ENCODE results near the gene NTN4. TPM values are rescaled to one million over a fixed set of nuclear protein-coding genes. Genes with fewer than 3 reads are reported as not detected.

NTN4 gene
- total and polyA plus RNA-seq, 12 donors = 17.9 to 105 (median 64.5) TPM

GRCh38 chr12:95810411-95810810 is 19.8 kb upstream of the NTN4 start:
- 71 to 89% methylated on average over 2 of the region's 2 CpGs for WGBS, 2 donors
- no peaks in the 10 kb centered on the region for H3K27me3 ChIP-seq
- no peak for TF ChIP-seq CTCF (IDR thresholded peaks at IDR 0.05)
- intact Hi-C loops (cut with DNase I) = loop anchor here in 2 of 10 donors (5.0 to 10.0 kb wide), 2 partner anchors 186 to 228 kb away; no protein-coding TSS in a partner anchor
- H3K36me3 ChIP-seq = no peaks in the 10 kb centered on the region
- DNase-seq (no peak), ATAC-seq (no peak)
- no peaks in the 10 kb centered on the region for H3K9me3 ChIP-seq
- no peak overlapping the region for H3K4me3 ChIP-seq
- H3K4me1 ChIP-seq = peaks cover 0 to 3% (median 0%) of the 10 kb centered on the region in 9 donors
- no peak overlapping the region for H3K27ac ChIP-seq

- no peak overlapping the region for H3K27ac ChIP-seq
- H3K36me3 ChIP-seq = no peaks in the 10 kb centered on the region
- no peaks in the 10 kb centered on the region for H3K27me3 ChIP-seq
- no peak for TF ChIP-seq CTCF (IDR thresholded peaks at IDR 0.05)
- intact Hi-C loops (cut with DNase I) = no loop called here
- DNase-seq = no peak
- no peak for ATAC-seq
- no peaks in the 10 kb centered on the region for H3K4me1 ChIP-seq
- H3K4me3 ChIP-seq = no peak overlapping the region
- 92 to 93% methylated on average over 7 of the region's 7 CpGs for WGBS, 2 donors
- no peaks in the 10 kb centered on the region for H3K9me3 ChIP-seq
These were observed 18.6 kb upstream of the NTN4 start for GRCh38 chr12:95809000-95809680.

- H3K4me3 ChIP-seq = no peak overlapping the region
- no peak for DNase-seq
- no peak for TF ChIP-seq CTCF (IDR thresholded peaks at IDR 0.05)
- H3K9me3 ChIP-seq = no peaks in the 10 kb centered on the region
- H3K36me3 ChIP-seq = no peaks in the 10 kb centered on the region
- intact Hi-C loops (cut with DNase I) = no loop called here
- WGBS, 2 donors = 81 to 88% methylated on average over 7 of the region's 7 CpGs
- no peaks in the 10 kb centered on the region for H3K27me3 ChIP-seq
- peaks cover 0 to under 1% (median 0%) of the 10 kb centered on the region in 9 donors for H3K4me1 ChIP-seq
- H3K27ac ChIP-seq = no peak overlapping the region
- ATAC-seq = no peak
These were observed 17.6 kb upstream of the NTN4 start for GRCh38 chr12:95808146-95808545.

- intact Hi-C loops (cut with DNase I) = no loop called here
- H3K36me3 ChIP-seq = no peaks in the 10 kb centered on the region
- peaks cover 0 to 6% (median 0%) of the 10 kb centered on the region in 9 donors for H3K4me1 ChIP-seq
- peak overlapping the region in 5 of 10 donors; percentile 11 to 39 (median 21) for H3K27ac ChIP-seq
- DNase-seq (no peak), ATAC-seq (peak in 7 of 8 donors; percentile 30 to 96 (median 75))
- H3K9me3 ChIP-seq = no peaks in the 10 kb centered on the region
- H3K4me3 ChIP-seq = no peak overlapping the region
- no peaks in the 10 kb centered on the region for H3K27me3 ChIP-seq
- 70 to 79% methylated on average over 5 of the region's 5 CpGs for WGBS, 2 donors
- TF ChIP-seq CTCF (IDR thresholded peaks at IDR 0.05) = no peak
These were observed 15.5 kb upstream of the NTN4 start for GRCh38 chr12:95805864-95806671.
